ENCODE measurements around the gene AHDC1.

DNA sequence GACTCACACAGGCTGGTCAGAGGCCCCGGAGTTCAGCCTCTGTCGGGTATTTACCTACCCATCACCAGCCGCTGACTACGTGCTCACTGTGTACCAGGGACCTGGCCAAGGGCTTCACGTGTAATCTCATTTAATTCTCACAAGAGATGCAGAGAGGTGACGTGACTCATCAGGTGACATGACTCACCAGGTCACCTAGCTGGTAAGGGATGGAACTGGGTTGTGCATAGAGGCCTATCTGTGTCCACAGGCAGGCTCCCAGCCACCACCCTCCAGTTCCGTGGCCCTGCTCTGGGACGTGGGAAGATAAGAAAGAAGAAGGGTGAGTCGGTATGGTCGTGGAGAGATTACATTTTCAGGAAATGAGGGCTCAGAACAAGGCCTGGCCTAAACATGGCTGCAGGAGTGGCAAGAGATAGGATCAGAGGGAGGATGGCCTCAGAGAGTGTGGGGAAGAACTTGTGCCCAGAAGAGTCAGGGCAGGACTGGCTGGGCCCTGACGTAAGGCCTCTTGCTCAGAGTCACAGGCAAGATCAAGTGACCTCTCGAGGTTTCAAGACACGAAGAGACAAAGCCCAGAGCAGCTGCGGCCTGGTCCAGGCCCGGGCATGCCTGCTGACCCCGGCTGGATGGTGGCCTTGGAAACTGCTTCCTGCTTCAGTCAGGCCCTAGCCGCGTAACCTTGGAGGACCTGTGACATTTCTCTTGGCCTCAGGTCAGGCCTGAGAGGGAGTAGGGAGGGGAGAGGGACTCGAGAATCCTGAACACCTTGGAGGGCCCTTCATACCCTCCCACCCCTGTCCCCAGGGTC lies 61.3 kb downstream of the AHDC1 start:
- TF ChIP-seq, protein P1, sequence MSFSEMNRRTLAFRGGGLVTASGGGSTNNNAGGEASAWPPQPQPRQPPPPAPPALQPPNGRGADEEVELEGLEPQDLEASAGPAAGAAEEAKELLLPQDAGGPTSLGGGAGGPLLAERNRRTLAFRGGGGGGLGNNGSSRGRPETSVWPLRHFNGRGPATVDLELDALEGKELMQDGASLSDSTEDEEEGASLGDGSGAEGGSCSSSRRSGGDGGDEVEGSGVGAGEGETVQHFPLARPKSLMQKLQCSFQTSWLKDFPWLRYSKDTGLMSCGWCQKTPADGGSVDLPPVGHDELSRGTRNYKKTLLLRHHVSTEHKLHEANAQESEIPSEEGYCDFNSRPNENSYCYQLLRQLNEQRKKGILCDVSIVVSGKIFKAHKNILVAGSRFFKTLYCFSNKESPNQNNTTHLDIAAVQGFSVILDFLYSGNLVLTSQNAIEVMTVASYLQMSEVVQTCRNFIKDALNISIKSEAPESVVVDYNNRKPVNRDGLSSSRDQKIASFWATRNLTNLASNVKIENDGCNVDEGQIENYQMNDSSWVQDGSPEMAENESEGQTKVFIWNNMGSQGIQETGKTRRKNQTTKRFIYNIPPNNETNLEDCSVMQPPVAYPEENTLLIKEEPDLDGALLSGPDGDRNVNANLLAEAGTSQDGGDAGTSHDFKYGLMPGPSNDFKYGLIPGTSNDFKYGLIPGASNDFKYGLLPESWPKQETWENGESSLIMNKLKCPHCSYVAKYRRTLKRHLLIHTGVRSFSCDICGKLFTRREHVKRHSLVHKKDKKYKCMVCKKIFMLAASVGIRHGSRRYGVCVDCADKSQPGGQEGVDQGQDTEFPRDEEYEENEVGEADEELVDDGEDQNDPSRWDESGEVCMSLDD (CRISPR knock-in tag; IDR thresholded peaks at IDR 0.05; ENCODE audit: borderline replicate concordance): no peak
- TF ChIP-seq RAD51 (IDR thresholded peaks at IDR 0.05; ENCODE audit: borderline replicate concordance) (no peak), ZBTB43 (CRISPR knock-in tag; conservative IDR thresholded peaks at IDR 0.05) (0 out of 2 replicates have a peak, but pooled peaks have one; percentile 26), YY1 (IDR thresholded peaks at IDR 0.05; ENCODE audit: insufficient read depth, insufficient replicate concordance, low read depth, low read length) (no peak), ZFP36L1 (CRISPR knock-in tag; IDR thresholded peaks at IDR 0.05) (no peak), SOX13 (IDR thresholded peaks at IDR 0.05) (no peak), SOX13 (CRISPR knock-in tag; conservative IDR thresholded peaks at IDR 0.05 in 1 of 2, IDR thresholded peaks at IDR 0.05 in 1 of 2) (peak in 1 of 2 experiments; percentile 30; a peak in 1 of 4 replicates), PLRG1 (conservative IDR thresholded peaks at IDR 0.05) (no peak)

Data from HepG2 (cell line).